Measurements from ENCODE around the gene ASTN2. TPM values are rescaled to one million over a fixed set of nuclear protein-coding genes. Genes with fewer than 3 reads are reported as not detected.

ASTN2 gene
- total and polyA plus RNA-seq, 2 experiments from 2014 or later = 7.0 to 24.6 TPM

- TF ChIP-seq, protein P1, sequence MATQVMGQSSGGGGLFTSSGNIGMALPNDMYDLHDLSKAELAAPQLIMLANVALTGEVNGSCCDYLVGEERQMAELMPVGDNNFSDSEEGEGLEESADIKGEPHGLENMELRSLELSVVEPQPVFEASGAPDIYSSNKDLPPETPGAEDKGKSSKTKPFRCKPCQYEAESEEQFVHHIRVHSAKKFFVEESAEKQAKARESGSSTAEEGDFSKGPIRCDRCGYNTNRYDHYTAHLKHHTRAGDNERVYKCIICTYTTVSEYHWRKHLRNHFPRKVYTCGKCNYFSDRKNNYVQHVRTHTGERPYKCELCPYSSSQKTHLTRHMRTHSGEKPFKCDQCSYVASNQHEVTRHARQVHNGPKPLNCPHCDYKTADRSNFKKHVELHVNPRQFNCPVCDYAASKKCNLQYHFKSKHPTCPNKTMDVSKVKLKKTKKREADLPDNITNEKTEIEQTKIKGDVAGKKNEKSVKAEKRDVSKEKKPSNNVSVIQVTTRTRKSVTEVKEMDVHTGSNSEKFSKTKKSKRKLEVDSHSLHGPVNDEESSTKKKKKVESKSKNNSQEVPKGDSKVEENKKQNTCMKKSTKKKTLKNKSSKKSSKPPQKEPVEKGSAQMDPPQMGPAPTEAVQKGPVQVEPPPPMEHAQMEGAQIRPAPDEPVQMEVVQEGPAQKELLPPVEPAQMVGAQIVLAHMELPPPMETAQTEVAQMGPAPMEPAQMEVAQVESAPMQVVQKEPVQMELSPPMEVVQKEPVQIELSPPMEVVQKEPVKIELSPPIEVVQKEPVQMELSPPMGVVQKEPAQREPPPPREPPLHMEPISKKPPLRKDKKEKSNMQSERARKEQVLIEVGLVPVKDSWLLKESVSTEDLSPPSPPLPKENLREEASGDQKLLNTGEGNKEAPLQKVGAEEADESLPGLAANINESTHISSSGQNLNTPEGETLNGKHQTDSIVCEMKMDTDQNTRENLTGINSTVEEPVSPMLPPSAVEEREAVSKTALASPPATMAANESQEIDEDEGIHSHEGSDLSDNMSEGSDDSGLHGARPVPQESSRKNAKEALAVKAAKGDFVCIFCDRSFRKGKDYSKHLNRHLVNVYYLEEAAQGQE (IDR thresholded peaks at IDR 0.05; ENCODE audit: unreplicated experiment) = no peak
- TF ChIP-seq EZH2phosphoT487 (IDR thresholded peaks at IDR 0.05; ENCODE audit: unreplicated experiment) (no peak), JUNB (IDR thresholded peaks at IDR 0.05; ENCODE audit: unreplicated experiment) (no peak)
Measured at GRCh38 chr9:116706310-116707290, 708.3 kb downstream of the ASTN2 start (continued).

DNA sequence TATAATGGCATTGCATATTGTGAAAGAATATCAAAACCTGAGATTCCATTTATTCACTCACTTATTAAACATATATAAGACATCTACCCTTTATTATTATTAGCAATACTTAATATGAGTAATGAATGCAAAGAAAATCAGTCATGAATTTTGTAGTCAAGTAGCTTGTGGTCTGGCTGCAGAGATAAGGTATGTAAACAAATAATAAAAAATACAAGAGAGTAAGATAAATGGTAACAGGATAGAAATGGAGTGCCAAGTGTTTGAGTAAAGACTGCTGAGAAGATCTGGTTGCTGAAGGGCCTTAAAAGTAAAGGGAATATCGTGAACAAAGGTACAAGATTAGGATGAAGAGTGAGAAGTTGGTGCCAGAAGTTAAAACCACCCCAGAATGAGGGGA is 709.3 kb downstream of the ASTN2 start:
- Mint-ChIP-seq H3K4me1 (peaks cover 10% of the 10 kb centered on the region; the same call in 2 of the 3 replicates), H3K4me3 (no peak overlapping the region), H3K9me3 (no peaks in the 10 kb centered on the region), H3K36me3 (ENCODE audit: low read depth) (no peaks in the 10 kb centered on the region; the same call in 1 of the 3 replicates), H3K27me3 (ENCODE audit: insufficient read depth, low read depth, poor library complexity) (peaks cover 1% of the 10 kb centered on the region), H3K27ac (no peak overlapping the region)
- no peak overlapping the region for H3K4me3 ChIP-seq
- no peak for ATAC-seq
- H3K4me2 ChIP-seq = no peak overlapping the region
- H3K4me1 ChIP-seq (ENCODE audit: insufficient read depth) = peaks cover 6% of the 10 kb centered on the region; the same call in 1 of the 2 replicates
- H3K27ac ChIP-seq (ENCODE audit: low read depth) = no peak overlapping the region
- H4K20me1 ChIP-seq (replicated peaks; ENCODE audit: insufficient read depth) = 0 out of 2 replicates have a peak, but pooled peaks cover 4% of the 10 kb centered on the region
- no peaks in the 10 kb centered on the region for H3K27me3 ChIP-seq (ENCODE audit: insufficient read depth)
- no peak for DNase-seq (ENCODE audit: low spot score)
- no peaks in the 10 kb centered on the region for H3K79me2 ChIP-seq (replicated peaks; ENCODE audit: insufficient read depth)
- H3F3A ChIP-seq (replicated peaks; ENCODE audit: low read depth) = no peaks in the 10 kb centered on the region
- H2AFZ ChIP-seq = no peak overlapping the region
- no peaks in the 10 kb centered on the region for H3K9me2 ChIP-seq (ENCODE audit: insufficient read depth)
- no peaks in the 10 kb centered on the region for H3K36me3 ChIP-seq (ENCODE audit: insufficient read depth)
- TF ChIP-seq, protein P2, sequence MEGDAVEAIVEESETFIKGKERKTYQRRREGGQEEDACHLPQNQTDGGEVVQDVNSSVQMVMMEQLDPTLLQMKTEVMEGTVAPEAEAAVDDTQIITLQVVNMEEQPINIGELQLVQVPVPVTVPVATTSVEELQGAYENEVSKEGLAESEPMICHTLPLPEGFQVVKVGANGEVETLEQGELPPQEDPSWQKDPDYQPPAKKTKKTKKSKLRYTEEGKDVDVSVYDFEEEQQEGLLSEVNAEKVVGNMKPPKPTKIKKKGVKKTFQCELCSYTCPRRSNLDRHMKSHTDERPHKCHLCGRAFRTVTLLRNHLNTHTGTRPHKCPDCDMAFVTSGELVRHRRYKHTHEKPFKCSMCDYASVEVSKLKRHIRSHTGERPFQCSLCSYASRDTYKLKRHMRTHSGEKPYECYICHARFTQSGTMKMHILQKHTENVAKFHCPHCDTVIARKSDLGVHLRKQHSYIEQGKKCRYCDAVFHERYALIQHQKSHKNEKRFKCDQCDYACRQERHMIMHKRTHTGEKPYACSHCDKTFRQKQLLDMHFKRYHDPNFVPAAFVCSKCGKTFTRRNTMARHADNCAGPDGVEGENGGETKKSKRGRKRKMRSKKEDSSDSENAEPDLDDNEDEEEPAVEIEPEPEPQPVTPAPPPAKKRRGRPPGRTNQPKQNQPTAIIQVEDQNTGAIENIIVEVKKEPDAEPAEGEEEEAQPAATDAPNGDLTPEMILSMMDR (conservative IDR thresholded peaks at IDR 0.05; ENCODE audit: low read depth in 2 of 2) = no peak
- TF ChIP-seq, protein P3, sequence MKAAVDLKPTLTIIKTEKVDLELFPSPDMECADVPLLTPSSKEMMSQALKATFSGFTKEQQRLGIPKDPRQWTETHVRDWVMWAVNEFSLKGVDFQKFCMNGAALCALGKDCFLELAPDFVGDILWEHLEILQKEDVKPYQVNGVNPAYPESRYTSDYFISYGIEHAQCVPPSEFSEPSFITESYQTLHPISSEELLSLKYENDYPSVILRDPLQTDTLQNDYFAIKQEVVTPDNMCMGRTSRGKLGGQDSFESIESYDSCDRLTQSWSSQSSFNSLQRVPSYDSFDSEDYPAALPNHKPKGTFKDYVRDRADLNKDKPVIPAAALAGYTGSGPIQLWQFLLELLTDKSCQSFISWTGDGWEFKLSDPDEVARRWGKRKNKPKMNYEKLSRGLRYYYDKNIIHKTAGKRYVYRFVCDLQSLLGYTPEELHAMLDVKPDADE (IDR thresholded peaks at IDR 0.05) = no peak
- TF ChIP-seq JUNB (IDR thresholded peaks at IDR 0.05; ENCODE audit: unreplicated experiment) (no peak), ZNF114 (CRISPR knock-in tag; IDR thresholded peaks at IDR 0.05) (no peak), EZH2phosphoT487 (IDR thresholded peaks at IDR 0.05; ENCODE audit: unreplicated experiment) (no peak), ZNF331 (CRISPR knock-in tag; IDR thresholded peaks at IDR 0.05; ENCODE audit: low read depth) (no peak), STAT1 (IDR thresholded peaks at IDR 0.05; ENCODE audit: unreplicated experiment) (no peak), EZH2 (IDR thresholded peaks at IDR 0.05; ENCODE audit: low read depth, unreplicated experiment) (no peak), NANOG (IDR thresholded peaks at IDR 0.05; ENCODE audit: borderline replicate concordance) (no peak), CREB1 (CRISPR knock-in tag; IDR thresholded peaks at IDR 0.05; ENCODE audit: low read depth) (no peak)
- TF ChIP-seq, protein P1 (IDR thresholded peaks at IDR 0.05; ENCODE audit: unreplicated experiment) = no peak

Data from GM23338 (cell line).